ENCODE results near the gene SLIT3.

The SLIT3 gene

DNA sequence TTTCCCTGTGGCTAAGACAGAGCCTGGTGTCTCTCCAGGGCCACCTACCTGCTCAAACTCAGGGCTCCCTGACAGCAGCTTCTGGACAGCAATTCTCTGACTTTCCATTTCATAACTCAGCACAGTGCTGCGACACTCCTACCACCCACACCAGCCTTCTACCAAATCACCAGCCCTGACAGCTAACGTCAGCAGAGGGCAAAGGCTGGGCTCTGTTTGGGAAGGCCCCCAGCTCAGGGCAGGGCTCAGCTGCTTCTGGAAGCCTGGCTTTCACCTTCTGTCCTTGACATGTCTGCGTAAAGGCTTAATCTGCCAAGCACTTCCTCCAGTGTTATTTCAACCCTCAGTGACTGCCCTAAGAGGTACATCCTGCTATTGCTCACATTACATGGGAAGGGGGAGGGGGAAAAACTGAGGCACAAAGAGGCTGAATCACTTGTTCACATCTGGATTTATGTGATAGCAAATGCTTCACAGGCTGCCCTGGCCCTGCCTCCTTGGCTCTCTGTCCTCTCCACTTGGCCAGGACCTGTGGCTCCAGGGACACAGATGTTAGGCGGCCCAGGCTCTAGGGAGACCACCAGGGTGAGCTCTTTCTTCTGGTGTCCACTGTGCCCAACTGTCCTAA, 619.3 kb downstream of the SLIT3 start:
- DNase-seq: no peak

DNA sequence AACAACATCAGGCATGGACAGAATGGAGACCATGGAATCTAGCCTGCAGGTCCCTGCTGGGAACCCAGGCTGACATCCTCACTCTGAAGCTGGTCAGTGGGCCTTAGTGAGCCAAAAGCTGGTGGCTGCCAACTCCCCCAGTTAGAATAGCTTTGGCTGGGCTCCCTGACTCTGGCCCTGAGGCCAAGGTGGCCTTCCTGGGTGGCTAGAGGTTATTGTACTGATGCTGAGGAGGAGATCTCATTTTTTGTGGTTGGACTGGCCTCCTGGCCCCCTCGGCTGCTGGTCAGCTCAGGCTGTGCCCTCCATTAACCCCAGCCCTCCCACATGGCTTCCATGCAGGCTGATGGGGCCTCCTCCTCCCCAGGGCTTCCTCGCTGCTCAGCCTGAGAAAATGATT, 620.5 kb downstream of the SLIT3 start:
- no peak for DNase-seq

GRCh38 chr5:168679515-168679920, 621.4 kb downstream of the SLIT3 start:
- DNase-seq: peak; percentile 77

- DNase-seq: no peak
Measured at GRCh38 chr5:168676501-168676900, 624.4 kb downstream of the SLIT3 start.

GRCh38 chr5:168675883-168676408, 625.0 kb downstream of the SLIT3 start:
- no peak for DNase-seq

- no peak for DNase-seq
Measured at GRCh38 chr5:168674893-168675482, 626.0 kb downstream of the SLIT3 start.

GRCh38 chr5:168672888-168673287, 628.1 kb downstream of the SLIT3 start:
- no peak for DNase-seq

DNA sequence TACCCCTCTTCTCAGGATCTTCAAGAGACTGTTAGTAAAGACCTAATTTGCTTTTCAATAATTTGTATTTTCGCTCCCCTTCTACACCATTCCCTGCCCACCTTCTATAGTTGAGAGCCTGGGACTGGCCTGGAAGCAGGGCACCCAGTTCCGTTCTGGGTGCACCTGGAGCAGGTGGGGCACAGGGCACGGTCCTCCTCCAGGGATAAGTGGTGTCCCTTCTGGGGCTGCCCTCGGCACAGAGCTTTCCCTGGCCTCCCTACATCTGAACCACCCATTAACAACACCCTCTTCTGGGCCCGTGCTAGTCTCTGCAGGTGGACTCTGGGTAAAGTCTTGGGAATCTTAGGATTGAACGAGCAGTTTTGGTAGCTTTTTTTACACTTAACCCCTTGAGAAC, 628.9 kb downstream of the SLIT3 start:
- DNase-seq: no peak

- no peak for DNase-seq
Measured at GRCh38 chr5:168670881-168671575, 629.9 kb downstream of the SLIT3 start.

DNA sequence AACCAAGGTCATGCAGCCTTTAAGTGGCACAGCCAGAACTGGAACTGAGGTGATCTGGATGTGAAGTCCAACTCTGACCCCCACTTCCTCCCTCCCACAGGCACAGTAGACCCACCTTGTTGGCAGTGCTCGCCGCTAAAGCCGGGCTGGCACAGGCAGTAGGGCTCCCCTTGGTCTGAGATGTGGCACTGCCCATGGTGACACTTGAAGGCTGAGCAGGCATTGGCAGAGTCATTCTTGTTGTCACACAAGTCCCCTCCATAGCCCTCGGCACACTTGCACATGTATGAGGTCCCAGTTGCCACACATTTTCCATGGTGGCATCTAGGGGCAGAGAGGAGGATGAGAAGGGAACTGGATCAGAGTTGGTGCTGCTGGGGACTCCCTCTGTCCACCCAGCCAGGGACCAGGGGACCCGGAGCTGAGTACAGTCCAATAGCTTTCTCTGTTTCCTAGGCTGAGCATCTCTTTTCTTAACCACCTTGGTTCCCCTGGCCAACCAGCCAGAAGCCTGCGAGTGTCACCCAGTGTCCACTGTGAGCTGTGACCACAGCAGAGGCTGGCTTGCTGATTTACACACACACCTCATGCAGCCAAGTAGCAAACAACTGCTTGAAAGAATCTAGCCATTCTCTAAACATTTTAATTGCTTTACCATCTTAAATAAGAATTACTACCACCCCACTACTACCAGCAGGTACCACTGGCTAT, 631.1 kb downstream of the SLIT3 start:
- DNase-seq: no peak

DNA sequence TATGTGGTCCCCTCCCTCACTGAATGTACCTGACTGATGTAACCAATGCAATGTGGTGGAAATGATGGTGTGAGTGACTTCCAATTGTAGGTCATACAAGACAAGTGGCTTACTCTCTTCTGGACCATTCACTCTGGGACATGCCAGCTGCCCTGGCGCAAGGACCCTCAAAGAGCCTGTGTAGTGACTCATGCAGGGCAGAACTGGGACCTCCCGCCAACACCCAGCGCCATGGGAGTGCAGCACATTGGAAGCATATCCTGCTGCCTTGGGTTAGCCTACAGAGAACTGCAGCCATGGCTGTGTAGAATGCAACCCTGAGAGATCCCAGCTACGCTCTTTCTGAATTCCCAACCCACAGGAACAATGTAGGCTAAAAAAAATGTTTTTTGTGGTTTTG, 631.8 kb downstream of the SLIT3 start:
- DNase-seq: no peak

DNA sequence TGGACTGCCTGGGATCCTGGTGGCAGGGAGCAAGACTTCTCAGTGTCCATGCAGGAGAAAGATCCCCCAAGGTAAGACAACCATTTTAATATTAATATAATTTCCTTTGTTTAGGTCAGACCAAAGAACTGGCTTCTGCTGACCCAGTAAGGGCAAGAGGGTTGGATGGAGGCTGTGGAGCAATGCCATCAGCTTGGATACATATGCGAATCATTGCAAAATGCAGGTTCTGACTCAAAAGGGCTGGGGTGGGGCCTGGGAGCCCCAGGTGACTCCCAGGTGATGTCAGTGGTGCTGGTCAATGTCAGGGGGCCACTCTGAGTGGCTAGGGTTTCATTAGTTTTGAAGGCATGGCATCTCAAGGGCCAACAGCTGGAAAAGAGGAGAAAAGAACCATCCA, 632.9 kb downstream of the SLIT3 start:
- DNase-seq: no peak

DNA sequence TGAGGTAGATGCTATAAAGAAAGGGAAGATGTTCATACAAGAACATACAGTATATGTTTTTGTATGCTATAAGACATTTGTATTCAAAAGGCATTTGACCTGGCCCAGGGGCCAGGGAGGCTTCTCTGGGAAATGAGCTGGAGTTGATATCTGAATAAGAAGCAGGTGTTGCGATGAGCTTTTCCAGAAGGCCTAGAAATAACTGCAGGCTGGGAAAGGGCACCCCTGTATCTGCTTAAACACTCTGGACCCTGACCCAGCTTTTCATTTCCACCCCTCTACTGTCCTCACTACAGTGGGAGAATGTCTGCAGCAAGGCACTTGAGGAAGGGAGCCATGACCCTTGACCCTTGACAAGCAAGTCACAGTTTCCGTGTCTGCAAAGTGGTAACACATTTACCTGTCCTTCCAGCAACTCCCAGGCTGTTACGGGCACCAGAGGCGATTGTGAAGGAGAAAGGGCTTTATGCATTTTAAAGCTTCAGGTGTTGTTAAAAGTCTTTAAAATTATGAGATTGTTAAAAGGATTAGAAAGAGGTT, 633.6 kb downstream of the SLIT3 start:
- no peak for DNase-seq

GRCh38 chr5:168666356-168666755, 634.6 kb downstream of the SLIT3 start:
- no peak for DNase-seq

DNA sequence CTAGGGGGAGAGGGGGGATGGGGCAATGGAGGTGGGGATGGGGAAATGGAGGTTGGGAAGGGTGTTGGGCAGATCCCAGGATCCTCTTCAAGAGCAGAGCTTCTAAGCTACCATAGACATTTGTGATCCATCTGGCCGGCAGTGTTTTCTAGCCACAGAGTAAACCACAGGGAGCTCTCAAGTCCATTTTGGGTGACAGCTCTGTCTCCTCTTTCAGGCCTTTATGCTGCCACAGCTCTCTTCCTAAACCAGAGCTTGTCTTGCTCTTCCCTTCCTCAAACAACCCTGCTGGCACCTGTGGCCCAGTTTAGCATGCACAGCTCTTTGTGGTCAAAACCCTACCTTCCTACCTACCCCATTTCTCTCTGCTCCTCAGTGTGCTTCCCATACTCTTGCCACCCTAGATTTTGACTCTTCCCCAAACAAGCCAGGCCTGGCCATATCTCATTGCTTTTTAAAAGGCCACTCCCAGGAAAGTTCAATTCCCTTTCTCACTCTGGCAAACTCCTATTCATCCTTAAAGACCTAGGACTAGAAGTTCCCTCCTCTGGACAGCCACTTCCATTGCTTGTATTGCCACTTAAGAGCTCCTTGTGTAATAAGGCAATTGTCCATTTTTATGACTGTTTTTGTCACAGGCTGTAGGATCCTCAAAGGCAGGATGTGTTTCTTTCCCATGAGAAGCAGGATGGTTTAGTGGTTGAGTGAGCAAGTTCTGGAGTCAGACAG, 637.5 kb downstream of the SLIT3 start:
- no peak for DNase-seq

DNA sequence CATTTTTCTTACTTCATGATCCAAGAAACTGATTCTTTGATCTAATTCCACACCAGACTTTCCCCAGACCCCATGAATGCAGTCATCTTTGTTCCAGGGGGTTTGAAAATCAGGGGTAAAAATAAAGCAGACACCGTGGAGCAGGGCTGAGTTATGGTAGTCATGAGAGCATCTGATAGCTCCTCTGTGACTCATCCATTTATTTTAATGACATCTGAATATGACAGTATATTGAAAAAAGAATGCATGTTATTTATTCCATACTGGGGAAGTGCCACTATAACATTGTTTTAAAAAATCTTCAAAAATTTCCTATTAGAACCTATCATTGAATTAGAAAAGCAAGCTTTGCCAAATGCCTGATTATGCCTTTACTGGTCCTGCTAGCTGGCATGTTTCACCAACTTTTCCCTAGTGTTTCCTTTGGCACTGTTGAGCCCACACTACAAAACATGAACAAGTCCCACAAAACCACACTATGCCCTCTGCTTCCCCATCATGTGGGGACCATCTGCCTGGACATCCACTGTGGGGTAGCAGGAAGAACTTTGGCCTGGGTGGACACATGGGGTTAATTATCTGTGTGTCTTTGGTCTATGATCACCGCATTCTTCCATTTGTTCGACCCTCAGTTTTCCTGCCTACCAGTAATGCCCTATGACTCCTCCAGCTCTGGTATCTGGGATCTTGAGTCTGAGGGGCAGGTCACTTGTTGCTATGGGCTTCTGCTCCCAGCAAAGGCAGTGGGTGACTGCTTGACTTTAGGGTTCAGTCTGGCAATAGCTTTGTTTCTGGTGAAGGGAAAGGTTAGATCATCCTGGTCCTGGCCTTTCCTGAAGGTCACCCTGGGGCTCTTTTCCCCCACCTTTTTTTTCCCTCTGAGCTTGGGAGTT, 639.1 kb downstream of the SLIT3 start:
- no peak for DNase-seq

DNA sequence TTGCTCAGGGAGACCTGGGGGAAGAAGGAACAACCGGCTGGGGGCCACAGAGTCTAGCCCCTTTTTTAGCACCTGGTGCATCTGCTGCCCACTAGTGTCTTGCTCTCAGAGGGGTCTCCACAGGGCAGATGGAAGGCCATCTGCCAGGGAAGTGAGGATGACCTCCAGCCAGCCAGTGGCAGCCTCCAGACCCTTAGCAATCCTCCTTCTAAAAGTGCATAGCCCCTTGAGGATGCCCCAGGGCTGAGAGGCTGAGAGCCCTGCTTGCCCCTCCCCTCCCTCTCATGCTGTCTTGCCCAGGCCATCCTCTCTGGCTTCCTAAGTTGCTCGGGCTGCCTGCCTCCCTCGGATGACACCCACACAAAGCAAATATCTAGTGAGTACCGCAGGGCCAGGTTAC, 640.2 kb downstream of the SLIT3 start:
- no peak for DNase-seq

DNA sequence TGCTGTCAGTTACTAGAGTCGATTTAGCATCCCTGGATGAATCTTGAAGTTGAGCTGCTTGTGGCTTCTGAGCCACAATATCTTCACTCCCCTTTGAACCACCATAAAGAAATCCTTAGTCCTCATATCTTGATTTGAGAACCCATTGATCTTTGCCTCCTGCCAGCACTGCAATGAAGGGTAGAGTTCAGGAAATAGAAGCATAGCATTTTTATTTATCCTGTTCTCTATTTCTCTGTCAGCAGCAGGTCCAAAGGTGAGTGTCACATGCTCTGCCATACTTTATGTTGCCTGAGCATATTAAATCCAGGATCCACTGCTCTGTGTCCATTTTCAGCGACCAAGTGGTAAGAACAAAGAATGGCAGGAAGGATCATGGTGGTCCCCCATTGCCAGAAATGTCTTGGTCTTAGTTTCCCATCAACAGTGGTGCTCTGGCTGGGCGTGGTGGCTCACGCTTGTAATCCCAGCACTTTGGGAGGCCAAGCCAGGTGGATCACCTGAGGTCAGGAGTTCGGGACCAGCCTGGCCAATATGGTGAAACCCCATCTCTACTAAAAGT, 641.6 kb downstream of the SLIT3 start:
- DNase-seq: no peak

GRCh38 chr5:168658394-168658793, 642.5 kb downstream of the SLIT3 start:
- DNase-seq: no peak

GRCh38 chr5:168656633-168657032, 644.3 kb downstream of the SLIT3 start:
- DNase-seq: no peak

DNA sequence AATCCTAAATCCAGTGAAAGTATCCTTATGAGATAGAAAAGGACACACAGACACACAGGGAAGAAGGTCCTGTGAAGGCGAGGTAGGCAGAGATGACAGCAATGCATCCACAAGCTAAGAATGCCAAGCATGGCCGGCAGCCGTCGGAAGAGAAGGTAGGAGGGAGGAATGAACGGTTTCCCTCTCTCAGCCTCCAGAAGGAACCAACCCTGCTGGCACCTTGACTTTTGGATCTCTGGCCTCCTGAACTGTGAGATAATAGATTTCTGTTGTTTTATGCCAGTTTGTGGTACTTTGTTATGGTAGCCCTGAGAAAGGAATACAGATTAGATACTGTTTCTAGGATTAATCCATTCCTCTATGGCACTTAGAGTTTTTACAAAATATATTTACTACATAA, 645.6 kb downstream of the SLIT3 start:
- no peak for DNase-seq
